HCT116 (cell line): Measurements from ENCODE around the gene POMGNT1.

Experiments
- CBX3 ChIP-seq: IDR thresholded peaks from 2 replicates; pipeline ENCODE4 v1.6.1; 2012; ENCODE audit warnings: low read depth
- CTCF ChIP-seq, 3 experiments: fragments of 200-600 bp in 1 of 3; sonication (generic) in 1 of 3; IDR thresholded peaks in 2 of 3; conservative IDR thresholded peaks in 1 of 3; 2 replicates each; pipeline ENCODE4 v1.5.1; 2012 to 2017; ENCODE audit warnings: low read depth in 2 of 3, low read length in 2 of 3, antibody characterized with exemption in 1 of 3, borderline replicate concordance in 1 of 3, control low read depth in 1 of 3, mild to moderate bottlenecking in 1 of 3, mixed read lengths in 1 of 3, mixed run types in 1 of 3, moderate library complexity in 1 of 3; ENCODE audit not compliant: insufficient read depth in 1 of 3
- EGR1 ChIP-seq: IDR thresholded peaks from 2 replicates; pipeline ENCODE4 v1.6.1; 2012; ENCODE audit warnings: low read depth
- EZH2 ChIP-seq: fragments of 200-600 bp; sonication (generic); IDR thresholded peaks from 2 replicates; pipeline ENCODE4 v1.6.1; 2017; ENCODE audit warnings: antibody characterized with exemption, mixed run types
- MAX ChIP-seq: IDR thresholded peaks from 2 replicates; pipeline ENCODE4 v1.6.1; 2012
- POLR2AphosphoS5 ChIP-seq: IDR thresholded peaks from 2 replicates; pipeline ENCODE4 v1.6.1; 2011; ENCODE audit warnings: mild to moderate bottlenecking, low read depth, low read length, moderate library complexity
- RAD21 ChIP-seq: IDR thresholded peaks from 2 replicates; pipeline ENCODE4 v1.6.1; 2012; ENCODE audit warnings: low read depth, mild to moderate bottlenecking
- REST ChIP-seq: IDR thresholded peaks from 2 replicates; pipeline ENCODE4 v1.6.1; 2012; ENCODE audit warnings: low read depth
- SIN3A ChIP-seq: IDR thresholded peaks from 2 replicates; pipeline ENCODE4 v1.6.1; 2012; ENCODE audit warnings: low read depth
- TCF7L2 ChIP-seq: IDR thresholded peaks from 2 replicates; pipeline ENCODE4 v1.7.0; 2011; ENCODE audit warnings: borderline replicate concordance, inconsistent platforms; ENCODE audit not compliant: insufficient read depth, insufficient read length; ENCODE audit errors: extremely low read depth
- YY1 ChIP-seq: IDR thresholded peaks from 2 replicates; pipeline ENCODE4 v1.6.1; 2011; ENCODE audit warnings: low read length, low read depth, moderate library complexity, mild to moderate bottlenecking; ENCODE audit not compliant: insufficient replicate concordance; ENCODE audit errors: extremely low read depth

- no peak for TF ChIP-seq CTCF (IDR thresholded peaks at IDR 0.05 in 2 of 3, conservative IDR thresholded peaks at IDR 0.05 in 1 of 3; ENCODE audit: borderline replicate concordance in 1 of 3, insufficient read depth in 1 of 3, low read depth in 2 of 3, low read length in 2 of 3)
- no peak for TF ChIP-seq YY1
- TF ChIP-seq TCF7L2 = no peak
- no peak for TF ChIP-seq EGR1
- no peak for TF ChIP-seq RAD21
- TF ChIP-seq REST = no peak
- no peak for TF ChIP-seq EZH2
- no peak for TF ChIP-seq SIN3A
- no peak for TF ChIP-seq MAX
- no peak for TF ChIP-seq CBX3
- TF ChIP-seq POLR2AphosphoS5 = no peak
Observed at GRCh38 chr1:46194641-46195193, 3.5 kb downstream of the POMGNT1 start.
